ENCODE results near the gene RNF215. TPM values are rescaled to one million over a fixed set of nuclear protein-coding genes. Genes with fewer than 3 reads are reported as not detected.

Gene RNF215
- total and polyA plus RNA-seq, 2 donors (not counting 3 experiments of a cell fraction or from before 2014, with no cell fraction given), result 16.7 to 26.9 TPM

- FAIRE-seq, result no peak
- Histone ChIP-seq H3K9me3 (replicated peaks; ENCODE audit: control insufficient read depth, insufficient read depth, low read length) (no peaks in the 10 kb centered on the region), H4K20me1 (replicated peaks; ENCODE audit: control insufficient read depth, extremely low read depth, insufficient read depth, low read length) (no peaks in the 10 kb centered on the region), H3K27ac (ENCODE audit: insufficient read depth, low read depth, low read length) (no peak overlapping the region), H3K9me1 (replicated peaks; ENCODE audit: control insufficient read depth, extremely low read depth, insufficient read depth, low read length) (no peaks in the 10 kb centered on the region), H3K36me3 (ENCODE audit: control insufficient read depth in 2 of 2, extremely low read depth in 1 of 2, insufficient read depth in 2 of 2, low read length in 2 of 2) (no peaks in the 10 kb centered on the region), H3K9ac (replicated peaks; ENCODE audit: extremely low read depth, insufficient read depth, low read length) (no peak overlapping the region), H3K27me3 (ENCODE audit: control insufficient read depth in 2 of 2, insufficient read depth in 2 of 2, low read length in 2 of 2) (no peaks in the 10 kb centered on the region), H3K79me2 (ENCODE audit: control insufficient read depth, insufficient read depth, low read length) (no peaks in the 10 kb centered on the region), H2AFZ (ENCODE audit: low read depth, low read length) (no peak overlapping the region), H3K4me2 (ENCODE audit: insufficient read depth, low read length) (no peak overlapping the region), H3K4me3 (replicated peaks in 1 of 3; ENCODE audit: insufficient read depth in 1 of 3, low read depth in 1 of 3, low read length in 3 of 3) (no peak overlapping the region), H3K4me1 (ENCODE audit: control insufficient read depth, extremely low read depth, insufficient read depth, low read length) (no peaks in the 10 kb centered on the region)
- ChIA-PET POLR2A (no interaction called here), CTCF (interaction anchor here (1.0 to 2.0 kb wide), 3 partner anchors 19 to 91 kb away, joined by 3 to 6 read pairs (median 4); no protein-coding TSS in a partner anchor)
- intact Hi-C loops (cut with micrococcal nuclease) (no loop called here), dilution Hi-C loops (cut with MboI; ENCODE audit: extremely low pct_ligation_motif_present, low sequenced_read_pairs) (no loop called here)
- BruUV-seq (replicated peaks), result no TSS peak
- no peak for TF ChIP-seq MAX (IDR thresholded peaks at IDR 0.05; ENCODE audit: insufficient read depth, insufficient read length)
- TF ChIP-seq JUN (IDR thresholded peaks at IDR 0.05; ENCODE audit: borderline replicate concordance, insufficient read depth, insufficient read length, low read depth), result no peak
- no peak for TF ChIP-seq POLR2A (IDR thresholded peaks at IDR 0.05; ENCODE audit: low read depth, low read length)
- TF ChIP-seq MYC (IDR thresholded peaks at IDR 0.05; ENCODE audit: low read depth, low read length), result no peak
- no peak for DNase-seq (ENCODE audit: low read depth, low spot score)
Observed at GRCh38 chr22:30368420-30368819, 18.8 kb downstream of the RNF215 start.

GRCh38 chr22:30365891-30366290, 21.3 kb downstream of the RNF215 start:
- no peak overlapping the region for H3K4me3 ChIP-seq (replicated peaks in 1 of 3; ENCODE audit: insufficient read depth in 1 of 3, low read depth in 1 of 3, low read length in 3 of 3)
- H3K4me1 ChIP-seq (ENCODE audit: control insufficient read depth, extremely low read depth, insufficient read depth, low read length), result no peaks in the 10 kb centered on the region
- no peaks in the 10 kb centered on the region for H3K9me1 ChIP-seq (replicated peaks; ENCODE audit: control insufficient read depth, extremely low read depth, insufficient read depth, low read length)
- no TSS peak for BruUV-seq (replicated peaks)
- intact Hi-C loops (cut with micrococcal nuclease), result no loop called here
- no peak overlapping the region for H3K9ac ChIP-seq (replicated peaks; ENCODE audit: extremely low read depth, insufficient read depth, low read length)
- no peaks in the 10 kb centered on the region for H3K27me3 ChIP-seq (ENCODE audit: control insufficient read depth in 2 of 2, insufficient read depth in 2 of 2, low read length in 2 of 2)
- POLR2A ChIA-PET, result interaction anchor here (1.4 kb wide), 1 partner anchor 9 kb away, joined by 4 read pairs; the partner anchor contains the start of genes CCDC157 and SF3A1
- DNase-seq (ENCODE audit: low read depth, low spot score) (no peak), FAIRE-seq (no peak)
- H3K27ac ChIP-seq (ENCODE audit: insufficient read depth, low read depth, low read length), result no peak overlapping the region
- H2AFZ ChIP-seq (ENCODE audit: low read depth, low read length), result no peak overlapping the region
- H4K20me1 ChIP-seq (replicated peaks; ENCODE audit: control insufficient read depth, extremely low read depth, insufficient read depth, low read length), result no peaks in the 10 kb centered on the region
- dilution Hi-C loops (cut with MboI; ENCODE audit: extremely low pct_ligation_motif_present, low sequenced_read_pairs), result no loop called here
- CTCF ChIA-PET, result interaction anchor here (1.0 to 1.2 kb wide), 3 partner anchors 9 kb away, joined by 3 to 4 read pairs (median 3); partner anchors contain the start of genes CCDC157 and SF3A1
- H3K36me3 ChIP-seq (ENCODE audit: control insufficient read depth in 2 of 2, extremely low read depth in 1 of 2, insufficient read depth in 2 of 2, low read length in 2 of 2), result no peaks in the 10 kb centered on the region
- H3K4me2 ChIP-seq (ENCODE audit: insufficient read depth, low read length), result no peak overlapping the region
- no peaks in the 10 kb centered on the region for H3K9me3 ChIP-seq (replicated peaks; ENCODE audit: control insufficient read depth, insufficient read depth, low read length)
- TF ChIP-seq FOS (IDR thresholded peaks at IDR 0.05; ENCODE audit: borderline replicate concordance, insufficient read depth, low read length) (no peak), POLR2A (IDR thresholded peaks at IDR 0.05; ENCODE audit: low read depth, low read length) (no peak), EZH2 (IDR thresholded peaks at IDR 0.05; ENCODE audit: borderline replicate concordance, low read depth, low read length, severe bottlenecking) (no peak), MAX (IDR thresholded peaks at IDR 0.05; ENCODE audit: insufficient read depth, insufficient read length) (no peak)
- H3K79me2 ChIP-seq (ENCODE audit: control insufficient read depth, insufficient read depth, low read length), result no peaks in the 10 kb centered on the region
